NT2/D1 (cell line): ENCODE measurements around the gene ITPKB.

Experiments used
- SUZ12 ChIP-seq: IDR thresholded peaks from 2 replicates; pipeline ENCODE4 v1.6.1; 2011; ENCODE audit not compliant: insufficient read length, insufficient read depth; ENCODE audit errors: extremely low read depth
- YY1 ChIP-seq: IDR thresholded peaks from 2 replicates; pipeline ENCODE4 v1.6.1; 2011; ENCODE audit not compliant: insufficient read length, insufficient read depth
- ZNF274 ChIP-seq: IDR thresholded peaks from 2 replicates; pipeline ENCODE4 v1.6.1; 2011; ENCODE audit warnings: mild to moderate bottlenecking, low read depth, low read length

- TF ChIP-seq ZNF274 (no peak), YY1 (no peak), SUZ12 (no peak)
Measured at GRCh38 chr1:226743259-226743658, 4.2 kb upstream of the ITPKB start.
